Stimulated activated CD8-positive, alpha-beta memory T cell treated with anti-CD3 and anti-CD28 coated beads, Interleukin-4, amount 100 ng/mL, for 24 hours (primary cell): ENCODE measurements around the gene POU2F3.

Experiments
- DNase-seq: peaks from one replicate; pipeline ENCODE4 v3.0.0-alpha.2; 2020; ENCODE audit warnings: low read depth

Gene POU2F3

DNA sequence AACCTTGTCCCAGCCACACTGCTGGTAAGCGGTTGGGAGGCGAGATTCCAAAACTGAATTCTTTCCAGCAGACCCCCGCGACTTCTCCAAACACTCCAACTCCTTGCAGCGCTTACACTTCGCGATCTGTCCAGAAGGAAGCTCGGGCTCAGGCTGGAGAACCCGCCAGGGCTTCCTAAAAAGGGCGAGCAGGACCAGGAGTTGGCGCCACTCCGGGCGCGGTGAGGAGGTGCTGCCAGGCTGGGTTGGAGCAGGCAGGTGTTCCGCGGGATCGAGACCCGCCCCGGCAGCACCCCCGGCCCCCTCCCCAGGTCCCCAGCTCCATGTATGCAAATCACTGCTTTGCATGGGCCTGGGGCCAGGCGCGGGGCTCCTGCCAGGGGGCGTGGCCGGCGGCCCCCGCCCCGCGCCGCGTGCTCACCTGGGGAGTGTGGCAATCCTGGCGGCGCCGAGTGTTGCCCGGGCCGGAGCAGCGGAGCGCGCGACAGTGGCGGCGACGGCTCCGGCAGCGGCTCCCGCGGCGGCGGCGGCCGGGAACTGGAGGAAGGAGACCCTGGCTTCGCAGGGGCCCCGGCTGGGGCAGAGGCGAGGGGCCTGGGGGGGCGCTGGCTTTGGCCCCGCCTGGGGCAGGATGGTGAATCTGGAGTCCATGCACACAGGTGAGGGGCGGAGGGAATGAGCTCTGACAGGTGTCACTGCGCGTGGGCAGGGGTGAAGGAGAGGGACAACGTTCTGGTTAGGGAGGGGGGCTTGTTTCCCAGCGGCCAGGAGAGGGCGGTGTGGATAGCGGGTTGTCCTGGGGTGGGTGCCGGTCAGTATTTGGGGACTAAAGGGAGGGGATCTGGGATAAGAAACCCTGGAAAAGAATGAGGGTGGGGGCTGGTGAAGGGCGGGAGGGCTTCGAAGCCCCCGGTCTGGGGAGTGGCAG, at the start of gene POU2F3:
TSS of gene POU2F3 (plus strand) at position 428 of the 928 bp plus-strand sequence. CDS start at position 632, 204 bp downstream.
- no peak for DNase-seq

DNA sequence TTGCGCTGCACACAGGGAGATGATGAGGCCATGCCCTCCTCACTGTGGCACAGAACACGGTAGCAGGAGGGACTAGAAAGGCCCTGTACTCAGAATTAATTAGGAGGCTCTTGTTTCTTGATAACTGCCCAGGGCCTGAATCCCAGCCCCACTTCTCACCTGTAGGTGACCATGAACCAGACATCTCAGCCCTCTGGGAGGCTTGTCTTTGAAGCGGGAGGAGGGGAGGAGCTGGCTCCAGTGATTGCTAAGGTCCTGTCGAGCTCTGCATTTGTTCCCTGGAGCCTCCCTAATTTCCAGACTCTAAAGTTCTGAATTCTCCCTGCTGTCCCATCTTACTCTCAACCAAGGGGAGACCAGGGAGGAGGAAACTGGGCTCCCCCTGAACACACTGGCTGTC, 48.9 kb upstream of the POU2F3 start:
- DNase-seq = no peak

DNA sequence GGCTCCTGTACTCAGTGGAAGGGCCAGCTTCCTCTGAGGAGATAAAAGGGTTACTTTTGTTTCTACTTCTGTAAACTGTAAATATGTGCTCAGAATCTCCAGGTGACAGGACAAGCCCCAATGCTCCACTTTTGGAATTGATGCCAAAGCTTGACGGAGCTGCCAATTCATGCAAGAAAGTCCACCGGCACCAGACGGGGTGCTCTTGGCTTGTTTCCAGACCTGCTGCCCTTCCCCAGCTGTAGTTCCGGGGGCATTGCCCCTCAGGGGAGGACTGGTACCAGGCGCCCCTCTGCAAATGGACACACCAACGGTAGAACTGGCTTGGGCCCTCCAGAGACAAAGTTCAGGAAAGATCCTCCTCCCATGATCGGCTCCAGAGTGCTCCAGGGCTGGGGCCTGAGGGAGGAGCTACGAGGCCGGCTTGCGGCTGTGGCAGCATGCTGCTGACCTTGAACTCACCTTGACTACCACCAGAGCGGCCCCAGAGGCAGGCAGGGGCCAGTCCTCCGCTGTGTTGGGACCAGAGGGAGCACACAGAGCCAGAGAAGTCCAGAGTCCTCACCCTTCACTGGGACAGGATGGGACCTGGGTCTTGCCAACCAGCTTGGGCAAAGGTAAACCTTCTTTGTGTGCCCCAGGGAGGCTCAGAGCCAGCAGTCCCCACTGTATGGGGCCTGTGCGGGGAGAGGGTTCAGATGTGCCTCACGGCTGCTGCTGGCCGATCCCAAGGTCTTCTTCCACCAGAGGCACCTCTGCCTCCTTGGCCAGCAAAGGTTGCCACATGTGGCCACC, 46.9 kb upstream of the POU2F3 start:
- DNase-seq = no peak

DNA sequence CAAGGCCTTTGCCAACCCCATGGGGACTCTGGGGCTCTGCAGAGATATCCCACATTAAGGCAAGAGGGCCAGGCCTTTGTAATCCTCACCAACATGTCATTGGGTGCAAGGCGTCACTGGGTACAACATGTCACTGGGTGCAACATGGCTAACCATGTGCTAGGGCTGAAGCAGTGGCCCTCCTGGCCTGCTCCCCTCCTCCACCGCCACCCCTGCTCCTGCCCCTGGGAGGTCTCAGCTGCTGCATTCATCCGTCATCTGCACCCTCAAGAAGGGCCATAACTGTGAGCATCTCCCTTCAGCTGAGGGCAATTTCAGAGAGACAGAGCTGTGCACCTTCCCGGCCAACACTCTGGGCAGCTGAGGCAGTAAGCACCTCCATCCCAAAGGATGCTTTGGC, 45.8 kb upstream of the POU2F3 start:
- DNase-seq = no peak

DNA sequence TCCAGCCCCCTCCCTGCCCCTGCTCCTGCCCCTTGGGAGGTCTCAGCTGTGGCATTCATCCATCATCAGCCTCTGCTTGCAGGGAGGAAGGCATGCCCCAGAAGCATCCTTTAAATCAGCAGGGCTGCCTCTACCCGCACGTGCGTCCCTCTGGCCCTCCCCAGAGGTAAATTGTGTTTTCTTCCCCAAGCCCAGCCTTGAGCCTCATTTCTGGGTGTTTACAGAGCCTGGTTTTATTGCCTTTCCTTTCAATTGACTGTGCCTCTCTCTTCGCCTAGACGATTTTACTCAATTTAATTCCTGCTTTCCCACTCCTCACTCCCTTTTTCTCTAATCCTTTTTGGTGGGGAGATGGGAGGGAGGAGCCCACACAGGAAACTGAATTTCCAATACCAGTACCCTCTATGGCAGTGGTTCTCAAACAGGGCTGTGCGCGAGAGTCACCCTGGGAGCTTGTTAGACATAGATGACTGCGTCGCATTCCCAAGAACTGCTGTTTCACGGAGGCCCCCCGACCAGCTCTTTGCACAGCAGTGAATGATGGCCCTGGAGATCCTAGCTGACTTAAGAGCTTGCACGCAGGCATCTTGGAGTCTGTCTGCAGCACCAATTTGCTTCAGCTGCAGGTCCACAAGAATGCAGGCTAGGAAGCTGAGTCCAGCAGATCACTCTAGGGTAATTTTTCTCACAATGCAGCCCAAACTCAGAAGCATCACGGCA, 44.2 kb upstream of the POU2F3 start:
- no peak for DNase-seq

DNA sequence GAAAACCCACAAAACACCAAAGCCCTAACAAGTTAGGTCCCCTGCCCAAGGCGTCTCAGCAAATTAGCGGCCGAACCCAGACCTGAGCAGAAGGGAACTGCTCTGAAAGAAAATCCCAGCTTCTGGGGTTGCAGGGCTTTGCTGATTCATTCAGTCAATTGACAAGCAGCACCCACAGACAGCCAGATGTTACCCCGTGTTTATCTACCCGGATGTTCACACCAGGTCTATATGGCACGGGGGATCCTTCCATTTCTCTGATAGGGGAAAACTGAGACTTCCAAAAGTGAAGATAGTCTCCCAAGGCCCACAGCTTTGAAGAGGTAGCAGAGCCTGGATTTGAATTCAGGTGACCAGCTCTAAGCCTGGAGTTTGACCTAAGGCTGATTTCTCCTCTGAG, 43.1 kb upstream of the POU2F3 start:
- no peak for DNase-seq

DNA sequence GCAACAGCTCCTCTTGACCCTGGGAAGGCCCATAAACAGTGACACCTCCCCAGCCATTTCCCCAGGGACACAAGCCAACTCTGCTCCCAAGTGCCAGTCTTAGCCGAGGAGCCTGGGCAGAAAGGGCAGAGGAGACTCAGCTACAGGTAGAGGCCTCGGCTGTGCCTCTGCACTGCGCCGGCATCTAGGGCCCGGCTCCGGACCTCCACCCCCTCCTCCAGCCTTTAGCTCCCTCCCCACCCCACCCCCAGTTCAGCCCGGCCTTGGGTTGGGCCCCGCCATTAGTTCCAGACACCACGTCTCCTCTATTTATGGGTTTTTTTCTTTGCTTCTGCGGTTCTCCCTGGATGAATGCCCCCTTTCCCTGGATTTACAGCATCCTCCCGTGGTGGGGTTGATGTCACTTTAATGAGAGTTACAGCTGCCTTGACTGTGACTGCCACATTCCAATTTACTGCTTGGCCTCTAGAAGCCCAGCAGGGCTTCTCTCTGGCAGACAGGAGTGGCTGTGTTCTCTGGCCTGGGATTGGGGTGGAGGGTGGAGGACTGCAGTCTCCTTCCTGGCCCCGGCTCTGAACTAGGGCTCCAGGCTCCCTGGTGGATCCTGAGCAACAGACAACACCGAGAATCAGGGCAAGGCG, 42.6 kb upstream of the POU2F3 start:
- DNase-seq = no peak

DNA sequence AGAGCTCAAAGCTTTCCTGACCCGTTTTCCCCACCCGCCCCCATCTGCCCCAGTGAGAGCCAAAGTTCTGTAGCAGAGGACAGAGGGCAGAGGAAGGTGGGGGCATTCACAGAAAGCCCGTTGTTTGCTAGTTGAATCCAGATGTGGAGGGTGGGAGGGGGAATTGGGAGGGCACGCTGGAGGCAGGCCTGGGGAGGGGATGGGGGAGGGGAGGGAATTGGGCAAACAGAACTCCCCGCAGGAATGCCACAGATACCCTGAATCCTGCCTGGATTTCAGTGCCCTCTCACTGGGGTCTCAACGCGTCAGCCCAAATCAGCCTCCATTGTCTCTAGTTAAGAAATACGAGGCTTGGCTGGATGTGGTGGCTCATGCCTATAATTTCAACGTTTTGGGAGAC, 42.0 kb upstream of the POU2F3 start:
- no peak for DNase-seq

DNA sequence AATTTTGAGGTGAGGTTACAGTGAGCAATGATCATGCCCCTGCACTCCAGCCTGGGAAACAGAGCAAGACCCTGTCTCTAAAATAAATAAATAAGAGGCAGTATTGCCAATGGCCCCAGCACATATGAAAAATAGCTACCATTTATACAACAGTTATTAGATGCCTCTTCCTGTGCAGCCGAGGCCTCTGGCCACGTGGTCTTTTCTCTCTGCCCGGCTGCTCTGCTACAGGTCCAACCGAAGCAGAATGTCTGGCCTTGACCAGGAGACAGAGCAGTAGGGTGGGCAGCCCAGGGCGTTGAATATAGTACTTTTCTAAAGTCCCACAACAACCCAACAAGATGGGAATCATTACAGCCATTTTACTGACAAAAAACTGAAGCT, 41.5 kb upstream of the POU2F3 start:
- DNase-seq = no peak

DNA sequence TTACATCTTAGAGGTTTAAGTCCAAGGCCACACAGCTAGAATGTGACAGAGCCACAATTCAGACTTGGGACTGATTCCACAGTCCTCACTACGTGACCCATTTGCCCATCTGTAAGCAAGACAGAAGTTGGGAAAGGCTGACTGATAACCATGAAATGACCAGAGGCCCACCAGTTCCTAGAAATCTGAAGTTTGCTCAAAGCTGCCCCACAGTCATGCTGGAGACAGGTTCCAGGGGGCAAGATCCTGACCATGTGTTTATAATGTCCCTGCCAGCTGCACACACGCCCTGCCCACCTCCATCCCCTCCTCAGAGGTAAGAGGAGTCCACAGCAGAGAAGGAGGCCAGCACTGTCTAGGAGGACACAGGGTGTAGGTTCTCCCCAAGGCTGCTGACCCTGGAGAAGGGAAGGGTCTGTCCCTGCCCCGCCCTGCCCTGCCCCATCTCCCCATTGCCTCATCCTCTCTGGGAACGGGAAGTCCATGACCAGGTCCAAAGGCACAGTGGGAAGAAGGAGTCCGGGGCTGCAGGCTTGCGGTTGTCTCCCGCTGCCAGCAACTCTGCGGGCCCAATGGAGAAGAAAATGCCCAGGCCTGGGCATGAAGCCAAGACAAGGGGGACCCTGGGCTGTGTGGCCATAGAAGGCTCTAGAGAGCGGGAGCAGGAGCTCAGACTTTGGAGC, 41.0 kb upstream of the POU2F3 start:
- no peak for DNase-seq

DNA sequence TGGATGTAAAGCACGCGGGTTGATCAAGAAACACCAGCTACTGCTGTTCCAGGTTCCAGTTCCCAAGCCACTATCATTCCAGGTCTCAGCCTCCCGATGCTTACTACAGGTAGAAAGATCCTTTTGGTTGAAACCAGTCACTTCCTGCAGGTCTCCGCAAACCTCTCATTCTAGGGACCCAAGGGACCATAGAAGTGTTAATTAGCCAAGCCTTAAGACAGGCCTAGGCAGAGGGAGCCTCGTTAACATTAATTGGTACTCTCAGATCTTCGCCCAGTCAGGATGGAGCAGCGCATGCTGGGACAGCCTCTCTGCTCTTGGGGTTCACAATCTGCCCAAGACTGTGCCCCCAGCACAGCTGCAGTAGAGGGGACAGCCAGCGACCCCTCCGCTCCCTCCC, 40.3 kb upstream of the POU2F3 start:
- no peak for DNase-seq

DNA sequence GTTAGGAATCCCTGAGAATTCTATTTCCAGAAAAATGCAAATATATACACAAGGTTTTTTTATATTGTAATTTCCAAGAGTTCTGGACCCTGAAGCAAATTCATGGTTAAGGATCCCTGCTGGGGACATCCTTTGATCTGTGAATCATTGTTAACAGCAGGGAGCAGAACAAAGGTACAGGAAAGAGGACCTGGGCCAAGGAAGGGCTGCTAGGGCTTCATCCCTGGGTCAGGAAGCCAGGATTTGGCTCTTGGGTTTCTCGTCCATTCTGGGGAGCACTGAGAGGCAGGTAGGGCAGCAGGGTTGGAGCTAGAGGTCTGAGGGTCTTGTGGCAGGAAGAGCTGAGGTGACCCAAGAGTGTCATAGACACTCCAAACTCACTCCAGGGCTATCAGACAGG, 39.3 kb upstream of the POU2F3 start:
- no peak for DNase-seq

DNA sequence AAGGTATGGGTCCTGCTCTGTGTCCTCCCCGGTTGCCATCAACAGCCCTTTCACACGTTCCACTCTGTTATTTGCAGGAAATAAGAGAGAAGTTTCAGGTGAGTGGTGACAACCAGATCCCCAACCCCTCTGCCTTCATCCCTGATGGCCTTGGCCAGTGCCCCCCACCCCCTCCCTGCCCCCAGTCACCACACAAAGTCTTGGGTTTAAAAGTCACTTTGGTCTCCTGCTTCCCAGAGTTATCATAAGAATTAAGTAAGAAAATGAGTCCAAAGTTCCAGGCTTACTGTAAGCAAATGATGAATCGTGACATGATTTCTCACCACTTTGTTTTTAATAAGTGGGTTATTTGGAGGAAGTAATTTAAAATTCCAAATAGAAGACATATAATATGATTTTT, 38.3 kb upstream of the POU2F3 start:
- DNase-seq = no peak

DNA sequence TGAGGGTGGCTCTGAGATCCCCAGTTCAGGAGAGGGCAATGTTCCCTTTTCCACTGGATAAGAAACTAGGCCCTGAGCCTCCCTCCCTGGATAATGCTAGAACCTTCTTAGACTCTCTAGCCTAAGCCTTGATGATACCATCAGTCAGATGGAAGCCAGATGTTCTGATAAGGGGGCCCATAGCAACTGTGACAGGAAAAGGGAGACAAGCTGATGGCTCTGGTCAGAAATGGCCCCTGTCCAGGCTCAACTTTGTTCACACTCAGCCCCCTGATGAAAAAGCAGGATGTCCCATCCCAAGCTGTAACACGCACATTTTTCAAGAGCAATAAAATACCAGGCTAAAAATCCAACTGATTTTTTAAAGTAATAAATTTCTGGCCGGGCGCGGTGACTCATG, 36.3 kb upstream of the POU2F3 start:
- no peak for DNase-seq

DNA sequence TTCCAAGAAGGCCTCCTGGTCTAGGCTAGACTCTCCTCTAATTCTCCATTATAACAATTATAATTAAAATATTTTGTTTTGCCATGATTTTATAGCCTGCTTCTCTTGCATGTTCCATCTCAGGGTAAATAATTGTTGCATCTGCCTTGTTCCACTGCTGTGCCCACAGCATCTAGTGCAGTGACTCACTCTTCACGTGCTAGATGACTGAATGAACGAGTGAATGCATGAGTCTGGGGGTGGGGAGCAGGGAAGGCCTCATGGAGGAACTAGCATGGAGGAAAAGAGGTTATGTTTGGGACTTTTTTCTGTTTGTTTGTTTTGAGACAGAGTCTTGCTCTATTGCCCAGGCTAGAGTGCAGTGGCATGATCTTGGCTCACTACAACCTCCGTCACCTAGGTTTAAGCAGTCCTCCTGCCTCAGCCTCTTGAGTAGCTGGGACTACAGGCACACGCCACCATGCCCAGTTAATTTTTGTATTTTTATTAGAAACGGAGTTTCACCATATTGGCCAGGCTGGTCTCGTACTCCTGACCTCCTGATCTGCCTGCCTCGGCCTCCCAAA, 34.3 kb upstream of the POU2F3 start:
- DNase-seq = no peak

DNA sequence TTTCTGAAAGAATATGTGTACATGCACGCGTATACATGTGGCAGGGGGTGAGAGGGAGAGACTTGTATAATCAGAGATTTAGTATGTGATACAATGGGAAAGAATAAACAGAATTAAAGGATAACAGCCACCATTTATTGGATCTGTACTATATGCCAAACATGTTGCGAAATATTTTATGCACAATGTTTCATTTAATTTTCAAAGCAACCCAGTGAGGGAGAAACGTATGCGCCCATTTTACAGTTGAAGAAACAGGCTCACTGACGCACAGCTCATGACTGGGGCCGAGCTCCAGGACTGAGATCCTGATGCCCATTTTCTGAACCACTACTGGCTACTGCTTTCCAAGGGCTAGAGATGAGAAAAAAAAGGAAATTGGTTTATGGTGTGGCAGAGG, 32.4 kb upstream of the POU2F3 start:
- DNase-seq = no peak

DNA sequence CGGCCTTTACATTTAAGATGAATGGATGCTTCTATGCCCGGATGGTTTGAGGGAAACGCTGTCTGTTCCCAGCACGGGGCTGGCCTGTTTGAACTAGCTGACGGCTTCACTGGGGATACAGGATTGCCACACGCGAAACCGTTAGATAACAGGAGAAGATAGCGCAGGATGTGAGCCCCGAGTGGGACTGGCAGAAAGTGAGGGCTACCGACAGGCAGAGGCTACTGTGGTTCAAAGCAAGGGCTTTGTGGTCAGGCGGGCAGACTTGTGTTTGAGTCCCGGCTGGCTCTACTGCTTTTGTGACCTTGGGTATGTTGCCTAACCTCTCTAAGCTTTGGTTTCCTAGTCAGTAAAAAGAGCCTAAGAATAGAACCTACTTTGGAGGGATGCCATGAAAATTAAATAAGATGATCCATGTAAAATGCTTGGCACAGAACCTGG, 31.9 kb upstream of the POU2F3 start:
- no peak for DNase-seq

DNA sequence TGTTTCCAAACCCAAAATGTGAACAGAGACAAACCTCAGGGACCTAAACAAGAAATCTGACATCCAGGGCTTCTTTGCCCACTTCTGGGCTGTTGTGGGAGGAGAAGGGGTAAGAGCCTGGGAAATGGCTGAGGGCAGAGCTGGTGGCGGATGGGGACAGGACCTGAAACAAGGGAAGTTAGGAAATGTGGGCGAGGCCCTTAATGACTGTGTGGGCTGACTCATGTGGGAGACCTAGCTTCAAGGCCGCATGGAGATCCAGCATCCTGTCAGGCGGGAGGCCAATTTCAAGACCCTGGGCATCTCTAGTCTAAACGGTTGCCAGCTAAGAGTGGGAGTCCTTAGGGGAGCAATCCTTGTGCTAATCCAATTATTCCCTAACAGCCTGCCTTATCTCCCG, 31.2 kb upstream of the POU2F3 start:
- DNase-seq = no peak

DNA sequence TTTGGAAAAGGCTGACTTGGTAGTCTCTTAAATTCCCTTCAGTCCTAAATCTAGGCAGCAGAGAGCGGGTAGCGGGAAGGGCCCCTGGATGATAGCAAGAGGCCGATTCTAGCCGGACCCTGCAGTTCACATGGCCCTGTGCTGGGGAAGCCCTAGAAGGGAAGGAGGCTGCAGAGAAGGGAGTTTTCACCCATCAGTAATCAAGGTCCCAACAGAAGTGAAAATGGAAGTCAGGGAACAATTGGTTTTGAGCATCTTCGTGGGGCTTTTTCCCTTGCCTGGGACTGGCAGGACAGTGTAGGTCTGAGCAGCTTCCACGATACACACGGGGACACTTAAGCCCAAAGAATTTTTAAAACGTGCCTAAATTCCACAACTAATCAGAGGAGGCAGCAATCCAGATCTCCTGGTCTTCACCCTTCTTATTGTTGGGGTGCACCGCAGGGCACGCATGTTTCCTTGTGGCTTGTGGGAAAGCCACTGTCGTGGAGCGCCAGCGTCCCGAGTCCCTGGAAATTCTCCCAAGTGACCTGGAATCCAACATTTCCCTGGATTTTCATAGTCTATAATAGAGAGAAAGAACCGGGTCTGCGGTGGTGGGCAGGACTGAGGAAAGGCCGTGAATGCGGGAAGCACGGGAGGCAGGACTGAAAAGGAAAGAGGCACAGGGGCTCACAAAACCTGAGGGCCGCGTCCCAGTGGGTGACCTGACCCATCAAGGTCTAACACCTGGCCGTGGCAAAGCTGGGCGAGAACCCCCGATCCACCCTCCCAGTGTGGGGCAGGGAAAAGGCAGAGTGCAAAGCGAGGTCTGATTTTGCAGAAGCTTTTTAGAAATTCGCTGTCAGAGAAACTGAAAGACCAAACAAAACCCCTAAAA, 30.0 kb upstream of the POU2F3 start:
- DNase-seq = no peak
